Stimulated activated CD8-positive, alpha-beta memory T cell treated with anti-CD3 and anti-CD28 coated beads, Interleukin-4, amount 100 ng/mL, for 48 hours (primary cell): ENCODE results near the gene ADAMTS17.

Experiments used
- DNase-seq: peaks from one replicate; pipeline ENCODE4 v3.0.0-alpha.2; 2020

Gene ADAMTS17, protein sequence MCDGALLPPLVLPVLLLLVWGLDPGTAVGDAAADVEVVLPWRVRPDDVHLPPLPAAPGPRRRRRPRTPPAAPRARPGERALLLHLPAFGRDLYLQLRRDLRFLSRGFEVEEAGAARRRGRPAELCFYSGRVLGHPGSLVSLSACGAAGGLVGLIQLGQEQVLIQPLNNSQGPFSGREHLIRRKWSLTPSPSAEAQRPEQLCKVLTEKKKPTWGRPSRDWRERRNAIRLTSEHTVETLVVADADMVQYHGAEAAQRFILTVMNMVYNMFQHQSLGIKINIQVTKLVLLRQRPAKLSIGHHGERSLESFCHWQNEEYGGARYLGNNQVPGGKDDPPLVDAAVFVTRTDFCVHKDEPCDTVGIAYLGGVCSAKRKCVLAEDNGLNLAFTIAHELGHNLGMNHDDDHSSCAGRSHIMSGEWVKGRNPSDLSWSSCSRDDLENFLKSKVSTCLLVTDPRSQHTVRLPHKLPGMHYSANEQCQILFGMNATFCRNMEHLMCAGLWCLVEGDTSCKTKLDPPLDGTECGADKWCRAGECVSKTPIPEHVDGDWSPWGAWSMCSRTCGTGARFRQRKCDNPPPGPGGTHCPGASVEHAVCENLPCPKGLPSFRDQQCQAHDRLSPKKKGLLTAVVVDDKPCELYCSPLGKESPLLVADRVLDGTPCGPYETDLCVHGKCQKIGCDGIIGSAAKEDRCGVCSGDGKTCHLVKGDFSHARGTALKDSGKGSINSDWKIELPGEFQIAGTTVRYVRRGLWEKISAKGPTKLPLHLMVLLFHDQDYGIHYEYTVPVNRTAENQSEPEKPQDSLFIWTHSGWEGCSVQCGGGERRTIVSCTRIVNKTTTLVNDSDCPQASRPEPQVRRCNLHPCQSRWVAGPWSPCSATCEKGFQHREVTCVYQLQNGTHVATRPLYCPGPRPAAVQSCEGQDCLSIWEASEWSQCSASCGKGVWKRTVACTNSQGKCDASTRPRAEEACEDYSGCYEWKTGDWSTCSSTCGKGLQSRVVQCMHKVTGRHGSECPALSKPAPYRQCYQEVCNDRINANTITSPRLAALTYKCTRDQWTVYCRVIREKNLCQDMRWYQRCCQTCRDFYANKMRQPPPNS

DNA sequence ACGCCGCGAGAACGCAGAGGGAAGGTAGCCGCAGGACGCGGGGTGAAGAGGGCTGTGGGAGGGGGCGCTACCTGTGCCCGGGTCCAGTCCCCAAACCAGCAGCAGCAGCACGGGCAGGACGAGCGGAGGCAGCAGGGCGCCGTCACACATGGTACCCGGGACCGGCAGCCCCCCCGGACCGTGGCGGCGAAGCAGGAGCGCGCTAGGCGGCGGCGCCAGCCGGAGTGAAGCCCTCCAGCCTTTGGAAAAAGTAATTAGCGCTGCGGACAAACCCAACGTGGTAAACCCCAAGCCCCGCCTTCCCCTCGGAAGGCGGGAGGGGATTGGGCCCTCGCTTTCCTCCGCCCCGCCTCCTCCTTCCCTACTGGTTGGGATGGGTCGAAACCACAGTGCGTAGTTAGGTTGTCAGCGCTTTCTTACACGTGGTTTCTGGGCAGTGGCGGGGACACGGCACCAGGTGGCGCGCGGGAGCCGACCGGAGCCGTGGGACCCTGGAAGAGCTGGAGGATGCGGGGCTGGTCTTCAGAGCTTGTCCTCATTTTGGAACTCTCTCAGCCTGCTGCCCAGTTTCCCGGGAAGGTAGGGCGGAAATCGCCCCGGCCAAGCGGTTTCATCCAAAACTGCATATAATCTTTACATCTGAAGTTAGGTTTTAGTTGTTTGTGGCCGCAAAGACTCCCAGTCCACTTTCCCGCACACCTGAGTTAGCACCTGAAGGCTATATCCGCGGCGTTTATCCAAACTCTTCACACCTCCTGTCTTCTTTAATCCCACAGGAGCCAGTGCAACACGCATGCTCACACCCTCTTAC lies at the start of gene ADAMTS17:
Gene ADAMTS17, minus strand, starts transcription at position 226 of the 811 bp plus-strand sequence. Its CDS starts 76 bp downstream, at position 150.
- peak; percentile 95 for DNase-seq

DNA sequence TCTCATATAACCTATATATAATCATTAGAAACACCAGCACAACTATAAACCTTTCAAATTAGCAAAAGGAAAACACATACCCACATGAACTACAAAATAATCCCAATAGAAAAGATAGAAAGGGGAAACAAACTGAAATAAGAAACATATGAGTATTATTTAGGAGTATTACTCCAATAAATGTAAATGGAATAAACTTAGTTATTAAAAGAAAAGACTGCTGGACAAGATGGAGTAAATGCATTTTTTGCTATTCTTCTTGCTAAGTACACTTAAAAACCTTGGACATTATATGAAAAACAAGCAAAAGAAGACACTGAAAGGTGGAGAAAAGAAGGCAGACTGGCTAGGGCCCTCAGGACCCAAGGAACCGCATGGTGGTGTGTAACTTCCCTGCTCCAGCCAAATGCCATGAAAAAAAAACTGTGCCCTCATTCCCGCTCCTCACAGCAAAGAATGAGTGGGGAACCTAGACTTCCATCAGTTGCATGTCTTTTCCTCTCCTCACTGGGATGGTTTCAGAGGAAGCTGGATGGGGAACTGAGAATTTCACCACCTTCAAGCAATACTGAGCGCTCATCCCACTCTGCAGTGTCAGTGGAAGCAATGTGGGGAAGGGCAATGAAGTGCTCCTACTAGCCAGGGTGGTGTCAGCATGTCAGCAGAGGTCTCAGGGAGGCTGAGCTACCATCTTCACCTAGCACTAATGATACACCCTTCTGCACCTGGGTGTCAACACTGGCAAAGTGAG lies 43.7 kb upstream of the ADAMTS17 start:
- DNase-seq = no peak

DNA sequence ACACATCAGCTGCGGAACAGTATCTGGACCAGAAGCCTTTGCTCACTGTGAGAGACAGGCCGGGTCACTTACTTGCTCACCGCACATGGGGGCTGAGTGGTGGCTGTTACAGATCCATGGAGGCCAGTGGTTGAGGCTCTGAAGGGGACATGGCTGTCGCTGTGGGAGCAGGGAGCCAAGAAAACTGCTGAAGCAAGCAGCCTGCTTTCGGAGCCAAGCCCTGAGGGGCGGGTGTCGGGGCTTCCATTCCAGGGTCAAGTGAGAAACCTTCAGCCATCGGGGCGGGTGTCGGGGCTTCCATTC lies 42.3 kb upstream of the ADAMTS17 start:
- no peak for DNase-seq

DNA sequence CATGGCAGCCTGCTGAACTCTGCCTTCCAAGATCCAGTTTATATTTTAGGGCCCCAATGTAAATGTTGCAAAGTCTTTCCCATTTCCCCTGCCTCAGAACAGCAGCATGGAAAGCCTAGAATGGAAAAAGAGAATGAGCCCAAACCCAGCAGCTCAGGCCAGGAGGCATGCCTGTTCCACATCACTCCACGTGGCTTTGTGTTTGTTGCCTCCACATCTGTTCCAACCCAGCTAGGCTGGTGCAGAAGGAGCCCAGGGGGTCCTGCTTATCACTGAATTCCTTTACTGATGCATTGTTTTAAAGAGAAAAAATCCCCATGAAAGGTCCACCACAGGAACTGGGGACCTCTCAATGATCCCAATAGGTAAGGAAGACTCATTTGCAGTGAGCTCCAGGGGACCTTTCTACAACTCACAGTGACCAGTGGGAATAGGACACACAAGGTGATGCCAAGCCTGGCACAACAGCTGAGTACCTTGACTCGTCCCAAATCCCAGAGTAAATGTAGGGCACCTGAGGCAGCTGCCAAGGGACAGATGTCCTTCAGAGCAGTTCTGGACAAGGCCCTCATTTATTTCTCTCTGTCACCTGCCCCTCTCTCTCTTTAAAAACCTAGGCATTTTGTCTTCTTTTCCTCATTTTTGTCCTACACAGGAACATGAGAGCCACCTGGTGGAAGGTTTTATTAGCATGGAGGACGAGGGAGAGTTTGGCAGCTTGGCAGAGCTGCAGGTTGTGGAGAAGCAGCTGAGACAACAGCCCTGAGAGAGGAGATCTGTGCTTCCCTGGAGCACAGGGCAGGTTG lies 41.7 kb upstream of the ADAMTS17 start:
- DNase-seq = no peak

DNA sequence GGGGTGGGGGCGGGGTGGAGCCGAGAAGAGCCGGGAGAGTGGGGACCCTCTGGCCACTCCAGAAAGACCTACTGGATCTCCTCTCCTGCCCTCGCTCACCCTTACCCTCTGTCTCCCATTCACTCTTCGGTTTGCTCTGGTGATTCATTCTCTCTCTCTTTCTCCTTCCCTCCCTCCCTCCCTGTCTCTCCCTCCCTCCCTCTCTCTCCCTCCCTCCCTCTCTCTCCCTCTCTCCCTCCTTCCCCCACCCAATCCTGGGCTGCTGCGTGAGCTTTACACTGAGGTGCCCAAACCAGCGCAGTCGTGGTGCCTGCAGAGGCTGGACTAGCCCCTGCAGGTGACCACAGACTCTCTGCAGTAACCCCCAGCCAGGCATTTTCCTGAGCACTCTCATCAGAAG lies 32.2 kb upstream of the ADAMTS17 start:
- no peak for DNase-seq

DNA sequence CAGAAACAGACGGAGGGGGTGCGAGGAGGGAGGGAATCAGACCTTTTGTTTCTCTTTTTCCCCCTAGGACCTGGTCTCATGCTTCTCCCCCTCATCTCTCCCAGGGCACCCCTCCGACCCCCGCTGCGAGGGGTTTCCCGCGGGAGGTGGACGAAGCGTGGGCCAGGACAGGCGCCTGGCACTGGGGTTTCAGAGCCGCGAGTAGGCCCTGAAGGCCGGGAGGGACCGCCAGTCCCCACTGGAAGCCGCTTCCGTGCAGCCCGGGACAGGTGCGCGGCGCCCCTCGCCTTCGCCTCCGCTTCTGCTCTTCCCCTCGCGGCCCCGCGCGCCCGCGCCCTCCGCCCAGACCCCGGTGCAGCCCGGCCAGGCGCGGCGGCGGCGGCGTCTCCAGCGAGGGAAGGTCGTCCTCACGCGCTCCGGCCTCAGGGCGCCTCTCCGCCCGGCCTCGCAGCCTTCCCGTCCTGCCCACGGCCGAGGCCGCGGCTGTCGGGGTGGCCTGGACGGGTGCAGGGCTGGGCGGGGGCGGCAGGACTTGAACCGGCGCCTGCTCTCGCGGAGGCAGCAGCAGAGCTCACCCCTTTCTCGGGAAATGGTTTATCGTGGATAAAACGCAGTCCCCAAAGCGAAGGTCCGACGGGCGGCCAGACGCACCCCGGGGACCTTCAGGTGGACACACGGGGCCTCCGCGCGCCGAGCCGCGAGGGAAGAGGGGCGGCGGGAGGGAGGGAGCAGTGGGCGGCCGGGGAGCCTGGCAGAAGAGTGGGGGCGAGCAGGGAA lies 31.5 kb upstream of the ADAMTS17 start:
- DNase-seq = no peak

DNA sequence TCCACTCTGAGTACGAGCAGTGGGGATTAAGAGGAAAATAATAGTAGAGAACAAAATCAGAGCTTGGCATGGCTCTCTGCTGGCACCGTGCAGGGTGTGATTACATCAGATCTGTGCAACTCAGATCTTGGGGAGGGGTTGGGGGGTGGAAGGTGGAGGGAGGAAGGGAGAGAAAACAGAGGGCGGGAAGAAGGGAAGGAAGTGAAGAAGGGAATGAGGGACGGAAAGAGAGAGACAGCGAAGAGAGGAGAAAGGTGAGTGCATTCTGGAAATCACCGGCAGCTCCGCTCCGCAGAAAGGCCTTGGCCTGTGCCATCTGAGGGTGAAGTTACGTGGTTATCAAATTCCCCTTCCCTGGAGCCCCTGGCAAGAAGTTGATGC lies 31.0 kb upstream of the ADAMTS17 start:
- DNase-seq = no peak

DNA sequence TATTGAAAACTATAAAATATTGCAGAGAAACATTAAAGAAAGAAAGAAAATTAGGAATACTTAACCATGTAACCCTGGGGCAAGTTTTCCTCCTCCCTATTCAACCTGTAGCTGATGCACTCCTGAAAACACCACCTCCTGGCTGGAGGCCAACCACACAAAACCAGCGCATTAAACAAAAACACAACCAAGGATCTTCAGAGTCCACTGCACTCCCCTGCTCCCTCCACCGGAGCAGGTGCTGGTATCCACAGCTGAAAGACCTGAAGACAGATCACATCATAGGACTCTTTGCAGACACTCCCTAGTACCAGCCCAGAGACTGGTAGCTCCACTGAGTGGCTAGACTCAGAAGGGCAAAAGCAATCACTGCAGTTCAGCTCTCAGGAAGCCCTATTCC lies 13.6 kb upstream of the ADAMTS17 start:
- DNase-seq = no peak

DNA sequence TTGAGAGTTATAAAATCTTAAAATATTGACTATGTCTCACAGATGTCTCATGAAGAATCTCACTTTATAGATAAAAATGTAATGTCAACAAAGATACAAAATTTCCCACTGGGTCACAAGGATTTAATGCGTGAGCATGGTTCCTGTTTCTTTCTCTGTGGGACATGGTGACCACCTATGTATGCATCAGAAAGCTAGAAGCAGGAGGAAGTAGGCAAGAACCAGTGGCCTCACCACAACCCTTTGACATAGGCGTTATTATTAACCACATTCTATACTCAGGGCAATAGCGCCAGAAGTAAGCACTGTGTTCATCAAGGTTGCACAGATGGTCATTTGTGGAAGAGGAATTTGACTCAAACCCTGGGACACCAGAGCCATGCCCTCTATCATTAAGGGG lies 11.7 kb upstream of the ADAMTS17 start:
- DNase-seq = no peak

DNA sequence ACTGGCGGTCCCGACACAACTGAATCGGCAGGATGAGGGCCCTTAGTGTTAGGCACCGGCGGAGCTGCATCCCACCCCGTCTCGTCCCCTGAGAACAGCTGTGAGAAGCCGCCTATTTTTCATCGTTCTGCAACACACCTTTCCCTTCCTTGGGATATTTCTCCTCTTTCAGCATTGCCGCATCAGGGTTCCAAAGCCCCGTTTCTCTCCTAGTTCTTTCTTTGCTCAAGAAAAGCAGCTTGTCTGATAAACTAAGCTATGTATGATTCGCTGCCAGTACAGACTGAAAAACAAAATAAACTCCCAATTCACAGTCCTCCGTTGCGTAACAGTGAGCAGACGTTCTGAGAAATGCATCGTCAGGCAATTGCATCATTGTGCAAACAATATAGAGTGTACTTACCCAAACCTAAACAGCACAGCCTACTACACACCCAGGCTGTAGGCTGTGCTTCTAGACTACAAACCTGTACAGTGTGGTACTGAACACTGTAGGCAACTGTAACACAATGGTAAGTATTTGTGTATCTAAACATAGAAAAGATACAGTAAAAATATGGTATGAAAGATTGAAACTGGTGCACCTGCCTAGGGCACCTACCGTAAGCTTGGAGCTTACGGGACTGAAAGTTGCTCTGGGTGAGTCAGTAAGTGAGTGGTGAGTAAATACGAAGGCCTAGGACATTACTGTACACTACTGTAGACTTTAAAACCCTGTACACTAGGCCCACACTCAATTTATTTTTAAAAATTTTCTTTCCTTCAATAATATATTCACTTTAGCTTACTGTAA lies 8.9 kb upstream of the ADAMTS17 start:
- DNase-seq = no peak

DNA sequence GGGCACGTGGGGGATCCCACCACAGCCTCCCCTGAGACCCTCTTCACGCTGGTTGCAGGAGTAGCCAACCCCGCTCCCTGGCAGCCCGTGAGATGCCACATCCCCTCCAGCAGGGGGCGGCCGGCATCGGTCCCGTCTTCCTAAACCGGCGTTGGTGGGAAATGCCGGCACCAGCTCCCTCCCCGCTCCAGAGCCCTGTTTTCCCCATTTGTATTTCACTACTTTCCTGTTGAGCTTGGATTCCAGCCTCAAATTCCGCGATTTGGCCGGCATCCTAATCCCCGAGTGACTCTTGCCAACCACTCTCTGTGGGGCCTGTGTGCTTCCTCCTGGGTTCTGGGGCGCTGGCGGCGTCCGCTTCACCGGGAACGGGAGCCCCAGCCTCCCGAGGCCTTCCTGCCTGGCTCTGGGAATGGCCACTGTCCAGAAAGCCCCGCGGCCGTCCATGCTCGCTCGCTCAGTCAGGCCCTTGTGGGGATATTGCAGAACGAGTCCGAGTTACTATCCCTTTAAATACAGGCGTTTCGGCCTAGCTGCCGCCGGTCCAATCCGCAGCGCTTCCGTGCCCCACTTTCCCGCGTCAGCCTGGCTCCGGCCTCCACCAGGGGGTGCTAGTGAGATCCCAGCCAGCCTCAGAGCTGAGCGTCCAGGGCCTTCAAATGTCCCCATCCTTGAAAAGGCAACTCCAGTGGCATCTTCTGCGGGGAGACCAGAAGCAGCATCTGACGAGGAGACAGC lies 8.1 kb upstream of the ADAMTS17 start:
- DNase-seq = peak; percentile 95

DNA sequence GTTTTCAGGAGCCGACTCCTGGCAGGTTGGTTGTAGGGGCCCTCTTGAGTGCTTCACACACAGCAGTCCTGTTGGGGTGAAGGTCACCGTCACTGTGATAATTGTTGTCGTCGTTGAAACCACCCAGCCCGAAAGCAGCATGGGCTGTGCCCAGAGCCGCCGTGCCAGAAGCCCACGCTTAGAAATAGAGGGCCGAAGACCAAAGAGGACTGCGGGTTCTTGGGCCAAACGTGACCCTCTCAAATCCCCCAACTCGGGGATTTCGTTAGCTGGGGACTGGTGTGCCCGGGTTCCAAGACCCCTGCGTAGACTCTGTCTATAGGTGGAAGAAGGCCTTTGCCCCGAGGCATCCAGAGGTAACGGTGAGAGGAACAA lies 7.5 kb upstream of the ADAMTS17 start:
- DNase-seq = no peak

DNA sequence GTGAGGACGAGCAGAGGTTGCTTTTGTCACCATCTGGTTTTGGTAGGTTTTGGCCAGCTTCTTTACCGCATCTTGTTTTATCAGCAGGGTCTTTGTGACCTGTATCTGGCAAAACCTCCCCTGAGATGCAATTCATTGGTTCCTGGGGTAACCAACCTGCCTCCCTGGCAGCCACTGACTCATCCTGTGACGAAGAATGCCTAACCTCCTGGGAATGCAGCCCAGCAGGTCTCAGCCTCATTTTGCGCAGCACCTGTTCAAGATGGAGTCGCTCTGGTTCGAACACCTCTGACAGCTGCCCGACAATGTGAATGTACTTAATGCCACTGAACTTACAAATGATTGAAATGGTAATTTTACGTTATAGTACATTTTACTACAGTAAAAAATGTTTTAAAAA lies 6.8 kb upstream of the ADAMTS17 start:
- DNase-seq = no peak

DNA sequence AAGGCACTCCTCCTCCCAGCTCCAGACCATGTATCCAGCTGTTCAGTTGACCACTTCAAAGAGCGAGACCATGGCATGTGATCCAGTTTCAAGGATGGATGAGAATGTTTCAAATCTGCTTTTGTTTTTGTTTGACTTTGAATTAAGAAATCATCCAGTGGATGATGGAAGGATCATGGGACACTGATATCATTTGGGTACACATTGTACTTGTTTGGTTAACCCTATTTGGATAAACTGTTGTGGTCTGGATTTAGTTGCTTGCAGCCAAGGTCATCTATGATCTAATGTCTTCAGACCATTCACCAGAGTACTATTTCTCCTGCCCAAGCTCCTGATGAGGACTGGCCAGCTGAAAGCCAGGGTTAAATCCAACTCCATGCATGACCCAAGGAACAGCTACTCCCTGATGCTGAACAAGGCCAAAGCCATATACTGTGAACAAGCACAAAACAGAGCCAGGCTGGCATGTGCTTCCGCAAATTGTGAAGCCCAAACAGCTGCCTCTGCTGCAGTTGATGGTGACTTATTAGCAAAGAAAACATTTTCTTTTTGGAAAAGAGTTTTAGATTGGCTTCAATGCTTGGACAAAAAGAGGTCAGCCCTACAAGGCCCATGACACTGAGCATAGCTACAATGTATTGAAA lies 5.2 kb upstream of the ADAMTS17 start:
- DNase-seq = no peak

DNA sequence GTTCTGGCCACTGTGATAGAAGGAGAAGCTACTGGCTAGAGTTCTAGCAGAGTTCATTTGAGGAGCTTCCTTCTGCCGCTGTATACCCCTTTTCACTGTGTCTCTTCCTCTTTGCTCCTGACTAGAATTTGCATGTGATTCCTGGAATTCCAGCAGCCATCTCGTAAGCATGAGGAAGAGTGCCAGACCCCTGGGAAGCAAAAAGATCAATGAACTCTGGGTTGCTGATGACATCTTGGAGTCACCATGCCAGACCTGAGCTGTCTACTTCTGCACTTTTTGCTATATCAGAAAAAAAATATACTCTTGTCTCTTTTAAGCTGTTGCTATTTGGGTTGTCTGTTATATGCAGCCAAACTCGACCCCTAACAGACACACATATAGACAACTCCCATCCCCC lies 3.7 kb upstream of the ADAMTS17 start:
- no peak for DNase-seq

DNA sequence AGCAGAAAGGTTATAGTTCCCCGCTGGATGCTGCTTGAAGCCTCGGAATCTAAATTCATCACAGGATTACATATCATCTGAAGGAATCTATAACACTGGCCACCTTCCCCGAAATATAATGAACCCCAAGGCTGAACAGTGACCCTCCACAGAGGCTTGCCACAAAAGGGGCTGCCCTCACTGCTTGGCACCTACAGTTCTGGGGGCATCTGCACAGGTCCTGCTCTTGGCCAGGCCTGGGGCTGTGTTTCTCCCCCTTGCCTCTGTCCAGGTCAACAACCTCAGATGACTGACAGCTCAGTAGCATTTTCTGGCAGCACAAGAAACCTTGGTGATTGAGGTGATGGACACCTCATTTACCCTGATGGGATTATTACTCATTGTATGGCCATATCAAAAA lies 1.5 kb upstream of the ADAMTS17 start:
- DNase-seq = no peak

DNA sequence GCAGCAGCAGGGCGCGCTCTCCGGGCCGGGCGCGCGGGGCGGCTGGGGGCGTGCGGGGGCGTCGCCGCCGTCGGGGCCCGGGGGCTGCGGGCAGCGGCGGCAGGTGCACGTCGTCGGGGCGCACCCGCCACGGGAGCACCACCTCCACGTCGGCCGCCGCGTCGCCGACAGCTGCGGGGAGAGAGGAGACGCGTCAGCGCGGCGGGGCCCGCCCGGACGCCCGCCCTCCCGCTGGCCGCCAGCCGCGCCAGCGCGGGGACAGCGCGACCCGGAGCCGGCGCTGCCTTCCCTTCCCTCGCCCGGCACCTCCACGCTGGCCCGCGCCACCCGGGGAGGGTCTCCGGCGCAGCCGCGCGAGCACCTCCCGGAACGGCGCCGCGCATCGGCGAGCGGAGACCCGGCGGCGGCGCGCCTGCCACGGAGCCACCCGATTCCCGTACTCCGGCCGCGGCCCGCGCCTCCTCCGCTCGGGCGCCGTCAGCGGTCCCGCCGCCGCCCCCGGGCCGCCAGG lies 481 bp downstream of the ADAMTS17 start:
- no peak for DNase-seq

DNA sequence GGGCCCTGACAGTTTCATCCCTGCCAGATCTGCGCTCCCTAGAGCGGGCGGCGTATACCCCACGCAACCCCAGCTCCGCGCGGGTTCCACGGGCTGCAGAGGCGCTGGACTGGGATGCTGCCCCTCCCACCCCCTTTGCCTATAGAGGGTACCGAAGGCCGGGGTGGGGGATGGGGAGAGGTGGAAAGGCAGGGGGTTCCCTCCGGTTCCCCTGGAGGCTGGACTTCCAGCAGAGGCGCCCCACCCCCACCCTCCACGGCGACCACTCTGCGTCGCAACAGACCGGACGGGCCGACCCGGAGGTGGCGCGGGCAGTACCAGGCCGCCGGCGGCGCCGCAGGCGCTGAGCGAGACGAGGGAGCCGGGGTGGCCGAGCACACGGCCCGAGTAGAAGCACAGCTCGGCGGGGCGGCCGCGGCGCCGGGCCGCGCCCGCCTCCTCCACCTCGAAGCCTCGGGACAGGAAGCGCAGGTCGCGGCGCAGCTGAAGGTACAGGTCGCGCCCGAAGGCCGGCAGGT lies 995 bp downstream of the ADAMTS17 start:
- no peak for DNase-seq
